ENCODE data around the gene HSPA1A. TPM values are rescaled to one million over a fixed set of nuclear protein-coding genes. Genes with fewer than 3 reads are reported as not detected.

HSPA1A gene
- total RNA-seq, 1 experiment from 2014 or later, result 57.2 TPM

DNA sequence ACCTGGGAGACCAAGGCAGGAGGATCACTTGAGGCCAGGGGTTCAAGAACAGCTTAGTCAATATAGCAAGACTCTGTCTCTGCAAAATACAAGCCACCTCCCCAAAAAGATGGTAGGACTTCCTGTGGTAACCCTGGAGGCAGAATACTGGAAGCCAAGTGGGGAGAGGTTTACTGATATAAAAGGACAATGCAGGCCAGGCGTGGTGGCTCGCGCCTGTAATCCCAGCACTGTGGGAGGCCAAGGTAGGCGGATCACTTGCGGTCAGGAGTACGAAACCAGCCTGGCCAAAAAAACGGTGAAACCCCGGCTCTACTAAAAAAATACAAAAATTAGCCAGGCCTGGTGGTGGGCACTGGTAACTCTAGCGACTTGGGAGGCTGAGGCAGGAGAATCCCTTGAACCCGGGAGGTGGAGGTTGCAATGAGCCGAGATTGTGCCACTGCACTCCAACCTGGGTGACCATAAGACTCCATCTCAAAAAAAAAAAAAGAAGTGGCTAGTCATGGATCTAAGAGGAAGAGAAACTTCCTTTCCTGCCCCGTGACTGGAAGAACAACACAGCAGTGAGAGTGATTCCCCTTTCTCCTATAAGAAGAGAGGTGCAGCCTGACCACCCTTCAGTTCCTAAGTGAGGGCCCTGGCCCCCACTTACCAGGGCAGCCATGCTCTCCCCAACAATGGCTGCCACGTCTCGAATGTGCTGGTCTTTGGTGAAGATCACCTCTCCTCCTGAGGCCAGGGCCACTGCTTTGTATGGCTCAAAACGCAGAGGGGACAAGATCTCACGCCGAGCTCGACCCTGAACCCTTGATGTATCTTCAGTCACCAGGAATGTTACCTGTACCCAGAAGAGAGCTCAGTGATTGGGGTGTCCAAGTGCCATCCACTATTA is 46.7 kb upstream of the HSPA1A start:
- no peak overlapping the region for H3K27ac Mint-ChIP-seq
- CTCF ChIA-PET, result interaction anchor here (0.8 to 2.6 kb wide), 20 partner anchors 11 to 171 kb away, joined by 3 to 66 read pairs (median 10); partner anchors contain the start of genes CLIC1, DDAH2, HSPA1B and LY6G5C
- TF ChIP-seq MAX (CRISPR knock-in tag; IDR thresholded peaks at IDR 0.05) (no peak), ERG (CRISPR knock-in tag; IDR thresholded peaks at IDR 0.05) (no peak)
- no peaks in the 10 kb centered on the region; the same call in 1 of the 2 replicates for H3K27me3 Mint-ChIP-seq (ENCODE audit: low read depth)
- no peak overlapping the region for H3K4me3 Mint-ChIP-seq
- peaks cover 17% of the 10 kb centered on the region for H3K4me1 Mint-ChIP-seq
- POLR2A ChIA-PET, result interaction anchor here (1.4 kb wide), 2 partner anchors 29 to 39 kb away, joined by 5 to 7 read pairs; partner anchors contain the start of genes DDAH2 and MSH5
- peaks cover 2% of the 10 kb centered on the region; the same call in 1 of the 2 replicates for H3K36me3 Mint-ChIP-seq
- ATAC-seq, result no peak
- no peak for DNase-seq (ENCODE audit: low spot score)
- no peaks in the 10 kb centered on the region for H3K9me3 Mint-ChIP-seq

GRCh38 chr6:31769684-31770371 is 45.5 kb upstream of the HSPA1A start:
- peak; percentile 66 for ATAC-seq
- TF ChIP-seq CTCF (IDR thresholded peaks at IDR 0.05) (peak; percentile 90), ZBTB43 (CRISPR knock-in tag; IDR thresholded peaks at IDR 0.05) (peak; percentile 64; the same call in 1 of the 2 replicates), ATF1 (CRISPR knock-in tag; IDR thresholded peaks at IDR 0.05) (no peak), JUN (CRISPR knock-in tag; IDR thresholded peaks at IDR 0.05) (no peak), ETV6 (CRISPR knock-in tag; IDR thresholded peaks at IDR 0.05) (no peak), SP1 (CRISPR knock-in tag; conservative IDR thresholded peaks at IDR 0.05) (peak; percentile 65), TEAD4 (CRISPR knock-in tag; IDR thresholded peaks at IDR 0.05) (no peak), GABPB1 (CRISPR knock-in tag; IDR thresholded peaks at IDR 0.05) (peak; percentile 57; the same call in 1 of the 2 replicates), ERG (CRISPR knock-in tag; IDR thresholded peaks at IDR 0.05) (0 out of 2 replicates have a peak, but pooled peaks have one; percentile 38)
- no peak overlapping the region for H3K27ac Mint-ChIP-seq
- no peaks in the 10 kb centered on the region for H3K9me3 Mint-ChIP-seq
- H3K27me3 Mint-ChIP-seq (ENCODE audit: low read depth), result no peaks in the 10 kb centered on the region; the same call in 1 of the 2 replicates
- no peak overlapping the region for H3K4me3 Mint-ChIP-seq
- ChIA-PET CTCF (interaction anchor here (0.5 to 2.6 kb wide), 63 partner anchors 8 to 865 kb away, joined by 3 to 66 read pairs (median 5); partner anchors contain the start of genes ABHD16A, ATP6V1G2, BAG6 and C6orf47), POLR2A (interaction anchor here (0.6 to 1.4 kb wide), 9 partner anchors 30 to 179 kb away, joined by 3 to 7 read pairs (median 4); partner anchors contain the start of genes DDAH2, HSPA1B and MSH5)
- DNase-seq (ENCODE audit: low spot score), result peak; percentile 93
- no peaks in the 10 kb centered on the region for H3K36me3 Mint-ChIP-seq
- peaks cover 14% of the 10 kb centered on the region for H3K4me1 Mint-ChIP-seq

DNA sequence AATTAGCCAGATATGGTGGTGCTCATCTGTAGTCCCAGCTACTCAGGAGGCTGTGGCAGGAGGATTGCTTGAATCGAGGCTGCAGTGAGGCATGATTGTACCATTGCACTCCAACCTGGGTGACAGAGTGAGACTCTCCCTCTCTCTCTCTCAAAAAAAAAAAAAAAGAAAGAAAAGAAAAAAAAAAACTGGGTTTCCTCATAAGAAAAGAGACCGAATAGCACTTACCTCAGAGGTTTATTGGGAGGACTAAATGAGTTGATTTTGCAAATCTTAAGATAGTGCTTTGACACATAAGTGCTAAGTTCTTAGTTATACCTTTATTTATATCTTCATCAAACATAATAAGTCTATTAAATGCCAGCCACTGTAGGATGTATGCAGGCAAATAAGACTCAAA is 44.5 kb upstream of the HSPA1A start:
- CTCF ChIA-PET, result interaction anchor here (1.4 to 2.6 kb wide), 9 partner anchors 9 to 105 kb away, joined by 4 to 66 read pairs (median 10); partner anchors contain the start of genes CSNK2B, DDAH2 and NEU1
- TF ChIP-seq, protein P1, sequence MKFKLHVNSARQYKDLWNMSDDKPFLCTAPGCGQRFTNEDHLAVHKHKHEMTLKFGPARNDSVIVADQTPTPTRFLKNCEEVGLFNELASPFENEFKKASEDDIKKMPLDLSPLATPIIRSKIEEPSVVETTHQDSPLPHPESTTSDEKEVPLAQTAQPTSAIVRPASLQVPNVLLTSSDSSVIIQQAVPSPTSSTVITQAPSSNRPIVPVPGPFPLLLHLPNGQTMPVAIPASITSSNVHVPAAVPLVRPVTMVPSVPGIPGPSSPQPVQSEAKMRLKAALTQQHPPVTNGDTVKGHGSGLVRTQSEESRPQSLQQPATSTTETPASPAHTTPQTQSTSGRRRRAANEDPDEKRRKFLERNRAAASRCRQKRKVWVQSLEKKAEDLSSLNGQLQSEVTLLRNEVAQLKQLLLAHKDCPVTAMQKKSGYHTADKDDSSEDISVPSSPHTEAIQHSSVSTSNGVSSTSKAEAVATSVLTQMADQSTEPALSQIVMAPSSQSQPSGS (CRISPR knock-in tag; IDR thresholded peaks at IDR 0.05; ENCODE audit: borderline replicate concordance, low read depth), result no peak
- TF ChIP-seq, protein P2, sequence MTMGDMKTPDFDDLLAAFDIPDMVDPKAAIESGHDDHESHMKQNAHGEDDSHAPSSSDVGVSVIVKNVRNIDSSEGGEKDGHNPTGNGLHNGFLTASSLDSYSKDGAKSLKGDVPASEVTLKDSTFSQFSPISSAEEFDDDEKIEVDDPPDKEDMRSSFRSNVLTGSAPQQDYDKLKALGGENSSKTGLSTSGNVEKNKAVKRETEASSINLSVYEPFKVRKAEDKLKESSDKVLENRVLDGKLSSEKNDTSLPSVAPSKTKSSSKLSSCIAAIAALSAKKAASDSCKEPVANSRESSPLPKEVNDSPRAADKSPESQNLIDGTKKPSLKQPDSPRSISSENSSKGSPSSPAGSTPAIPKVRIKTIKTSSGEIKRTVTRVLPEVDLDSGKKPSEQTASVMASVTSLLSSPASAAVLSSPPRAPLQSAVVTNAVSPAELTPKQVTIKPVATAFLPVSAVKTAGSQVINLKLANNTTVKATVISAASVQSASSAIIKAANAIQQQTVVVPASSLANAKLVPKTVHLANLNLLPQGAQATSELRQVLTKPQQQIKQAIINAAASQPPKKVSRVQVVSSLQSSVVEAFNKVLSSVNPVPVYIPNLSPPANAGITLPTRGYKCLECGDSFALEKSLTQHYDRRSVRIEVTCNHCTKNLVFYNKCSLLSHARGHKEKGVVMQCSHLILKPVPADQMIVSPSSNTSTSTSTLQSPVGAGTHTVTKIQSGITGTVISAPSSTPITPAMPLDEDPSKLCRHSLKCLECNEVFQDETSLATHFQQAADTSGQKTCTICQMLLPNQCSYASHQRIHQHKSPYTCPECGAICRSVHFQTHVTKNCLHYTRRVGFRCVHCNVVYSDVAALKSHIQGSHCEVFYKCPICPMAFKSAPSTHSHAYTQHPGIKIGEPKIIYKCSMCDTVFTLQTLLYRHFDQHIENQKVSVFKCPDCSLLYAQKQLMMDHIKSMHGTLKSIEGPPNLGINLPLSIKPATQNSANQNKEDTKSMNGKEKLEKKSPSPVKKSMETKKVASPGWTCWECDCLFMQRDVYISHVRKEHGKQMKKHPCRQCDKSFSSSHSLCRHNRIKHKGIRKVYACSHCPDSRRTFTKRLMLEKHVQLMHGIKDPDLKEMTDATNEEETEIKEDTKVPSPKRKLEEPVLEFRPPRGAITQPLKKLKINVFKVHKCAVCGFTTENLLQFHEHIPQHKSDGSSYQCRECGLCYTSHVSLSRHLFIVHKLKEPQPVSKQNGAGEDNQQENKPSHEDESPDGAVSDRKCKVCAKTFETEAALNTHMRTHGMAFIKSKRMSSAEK (CRISPR knock-in tag; IDR thresholded peaks at IDR 0.05; ENCODE audit: borderline replicate concordance), result no peak
- no peak for TF ChIP-seq FOXP4 (CRISPR knock-in tag; IDR thresholded peaks at IDR 0.05)

More for the DNA sequence above, 44.5 kb upstream of the HSPA1A start:
- no peaks in the 10 kb centered on the region for H3K9me3 Mint-ChIP-seq
- H3K4me3 Mint-ChIP-seq, result no peak overlapping the region
- ATAC-seq (no peak), DNase-seq (ENCODE audit: low spot score) (no peak)
- H3K27ac Mint-ChIP-seq, result no peak overlapping the region
- peaks cover 9% of the 10 kb centered on the region for H3K4me1 Mint-ChIP-seq
- H3K27me3 Mint-ChIP-seq (ENCODE audit: low read depth), result no peaks in the 10 kb centered on the region; the same call in 1 of the 2 replicates
- POLR2A ChIA-PET, result no interaction called here
- H3K36me3 Mint-ChIP-seq, result no peaks in the 10 kb centered on the region

Measured in WTC11 (cell line).